Peyer's patch (tissue), 4 donors: Measurements from ENCODE around the gene CELSR1. TPM values are rescaled to one million over a fixed set of nuclear protein-coding genes. Genes with fewer than 3 reads are reported as not detected.

Experiments used
- DNase-seq, 3 donors: peaks; one replicate each; pipeline ENCODE4 v3.0.0-alpha.2; 2017 to 2019
- H3K27ac ChIP-seq, 4 donors: fragments of 200-600 bp; sonication (generic); one replicate each; pipeline ENCODE4 v1.5.1; 2016 to 2019
- H3K27me3 ChIP-seq, 2 donors: fragments of 200-600 bp; sonication (generic); one replicate each; pipeline ENCODE4 v1.5.1; 2019
- H3K36me3 ChIP-seq, 3 donors: fragments of 200-600 bp; sonication (generic); one replicate each; pipeline ENCODE4 v1.5.1; 2016 to 2019
- H3K4me1 ChIP-seq, 4 donors: fragments of 200-600 bp; sonication (generic); one replicate each; pipeline ENCODE4 v1.5.1; 2016 to 2019
- H3K4me3 ChIP-seq, 4 donors: fragments of 200-600 bp; sonication (generic); 1 replicate in 3 of 4; 2 replicates in 1 of 4; pipeline ENCODE4 v1.5.1; 2016 to 2019; ENCODE audit warnings: mild to moderate bottlenecking in 1 of 4
- H3K9me3 ChIP-seq, 4 donors: fragments of 200-600 bp; sonication (generic); one replicate each; pipeline ENCODE4 v1.5.1; 2016 to 2019; ENCODE audit warnings: mild to moderate bottlenecking in 1 of 4
- POLR2A ChIP-seq, 2 donors: fragments of 450-650 bp; IDR thresholded peaks; one replicate each; pipeline ENCODE4 v1.5.1; 2017; ENCODE audit warnings: antibody characterized with exemption in 2 of 2, mild to moderate bottlenecking in 2 of 2, moderate library complexity in 2 of 2
- total RNA-seq, 4 donors: library from RNA; depleted of rRNA; stranded (reverse); fragments of >200 nt; gene quantifications; one replicate each; pipeline ENCODE4 v1.1.0, GENCODE V29; 2016
- TF ChIP-seq, protein P1 (sequence below), 6 experiments: fragments of 450-650 bp in 4 of 6; fragments of 200-600 bp in 2 of 6; sonication (generic) in 1 of 6; IDR thresholded peaks; one replicate each; pipeline ENCODE4 v1.5.1; 2017 to 2019; ENCODE audit warnings: antibody characterized with exemption in 6 of 6, mild to moderate bottlenecking in 3 of 6, moderate library complexity in 1 of 6

CELSR1 gene
- total RNA-seq, 4 donors from 2014 or later, result 1.1 to 22.3 (median 1.5) TPM

DNA sequence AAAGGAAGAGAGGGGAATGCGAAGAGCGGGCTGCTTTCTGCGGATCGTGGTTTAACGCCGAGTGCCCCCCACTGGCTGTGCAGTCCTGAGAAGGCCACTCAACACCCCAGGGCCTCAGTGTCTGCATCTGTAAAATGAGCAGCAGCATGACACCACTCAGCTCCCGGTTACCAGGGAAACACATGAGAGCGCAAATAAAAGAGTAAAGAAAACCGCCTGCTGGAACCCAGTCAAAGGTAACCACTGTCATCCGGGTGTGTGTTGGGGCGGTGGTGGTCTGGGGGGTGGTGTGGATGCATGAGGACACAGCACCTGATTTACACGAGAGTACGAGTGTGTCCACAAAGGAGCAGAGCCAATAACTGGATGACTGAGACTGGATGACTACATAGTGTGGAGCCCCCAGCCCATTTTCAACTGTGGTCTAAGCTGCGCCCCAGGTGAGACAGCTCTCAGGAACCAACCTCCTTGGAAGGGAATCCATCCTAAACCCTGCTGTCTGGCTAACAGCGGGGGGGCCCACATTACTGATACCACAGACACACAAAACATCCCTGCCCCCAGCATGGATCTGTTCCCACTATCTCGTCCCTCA lies 5.7 kb downstream of the CELSR1 start:
- Histone ChIP-seq H3K27ac (no peak overlapping the region), H3K9me3 (no peaks in the 10 kb centered on the region), H3K4me3 (no peak overlapping the region), H3K36me3 (no peaks in the 10 kb centered on the region), H3K4me1 (no peaks in the 10 kb centered on the region), H3K27me3 (no peaks in the 10 kb centered on the region)
- no peak for TF ChIP-seq POLR2A (IDR thresholded peaks at IDR 0.05)
- TF ChIP-seq, protein P1, sequence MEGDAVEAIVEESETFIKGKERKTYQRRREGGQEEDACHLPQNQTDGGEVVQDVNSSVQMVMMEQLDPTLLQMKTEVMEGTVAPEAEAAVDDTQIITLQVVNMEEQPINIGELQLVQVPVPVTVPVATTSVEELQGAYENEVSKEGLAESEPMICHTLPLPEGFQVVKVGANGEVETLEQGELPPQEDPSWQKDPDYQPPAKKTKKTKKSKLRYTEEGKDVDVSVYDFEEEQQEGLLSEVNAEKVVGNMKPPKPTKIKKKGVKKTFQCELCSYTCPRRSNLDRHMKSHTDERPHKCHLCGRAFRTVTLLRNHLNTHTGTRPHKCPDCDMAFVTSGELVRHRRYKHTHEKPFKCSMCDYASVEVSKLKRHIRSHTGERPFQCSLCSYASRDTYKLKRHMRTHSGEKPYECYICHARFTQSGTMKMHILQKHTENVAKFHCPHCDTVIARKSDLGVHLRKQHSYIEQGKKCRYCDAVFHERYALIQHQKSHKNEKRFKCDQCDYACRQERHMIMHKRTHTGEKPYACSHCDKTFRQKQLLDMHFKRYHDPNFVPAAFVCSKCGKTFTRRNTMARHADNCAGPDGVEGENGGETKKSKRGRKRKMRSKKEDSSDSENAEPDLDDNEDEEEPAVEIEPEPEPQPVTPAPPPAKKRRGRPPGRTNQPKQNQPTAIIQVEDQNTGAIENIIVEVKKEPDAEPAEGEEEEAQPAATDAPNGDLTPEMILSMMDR (IDR thresholded peaks at IDR 0.05), result no peak
- DNase-seq, result no peak

DNA sequence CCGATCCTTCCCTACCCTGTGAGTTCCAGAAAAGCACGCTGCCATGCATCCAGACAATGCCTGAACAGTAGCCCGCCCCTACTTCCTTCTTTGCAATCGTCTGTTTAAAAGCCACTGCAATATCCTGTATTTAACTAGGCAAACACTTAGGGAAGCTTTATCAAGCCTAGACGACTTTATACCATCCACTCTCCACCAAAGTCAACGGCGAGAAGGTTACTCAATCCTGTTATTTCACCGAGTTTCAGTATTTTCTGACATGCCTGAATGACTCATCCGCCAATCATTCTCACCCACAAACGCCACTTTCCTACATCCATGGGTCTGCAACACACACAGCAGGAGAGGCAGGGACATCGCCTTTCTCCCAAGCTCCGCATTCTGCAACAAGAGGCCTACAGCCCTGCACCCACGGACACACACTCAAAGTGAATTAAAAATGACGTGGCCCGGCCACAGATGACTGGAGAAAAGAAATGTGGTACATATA lies 9.3 kb downstream of the CELSR1 start:
- Histone ChIP-seq H3K4me3 (no peak overlapping the region), H3K36me3 (no peaks in the 10 kb centered on the region), H3K9me3 (no peaks in the 10 kb centered on the region), H3K27ac (no peak overlapping the region), H3K27me3 (no peaks in the 10 kb centered on the region), H3K4me1 (no peaks in the 10 kb centered on the region)
- no peak for DNase-seq
- TF ChIP-seq, protein P1 (IDR thresholded peaks at IDR 0.05), result no peak
- TF ChIP-seq POLR2A (IDR thresholded peaks at IDR 0.05), result no peak

- Histone ChIP-seq H3K27me3 (no peaks in the 10 kb centered on the region), H3K9me3 (no peaks in the 10 kb centered on the region), H3K4me3 (no peak overlapping the region), H3K27ac (no peak overlapping the region), H3K4me1 (no peaks in the 10 kb centered on the region), H3K36me3 (no peaks in the 10 kb centered on the region)
- DNase-seq, result no peak
- TF ChIP-seq, protein P1 (IDR thresholded peaks at IDR 0.05), result no peak
Measured at GRCh38 chr22:46526244-46526839, 11.1 kb downstream of the CELSR1 start.

DNA sequence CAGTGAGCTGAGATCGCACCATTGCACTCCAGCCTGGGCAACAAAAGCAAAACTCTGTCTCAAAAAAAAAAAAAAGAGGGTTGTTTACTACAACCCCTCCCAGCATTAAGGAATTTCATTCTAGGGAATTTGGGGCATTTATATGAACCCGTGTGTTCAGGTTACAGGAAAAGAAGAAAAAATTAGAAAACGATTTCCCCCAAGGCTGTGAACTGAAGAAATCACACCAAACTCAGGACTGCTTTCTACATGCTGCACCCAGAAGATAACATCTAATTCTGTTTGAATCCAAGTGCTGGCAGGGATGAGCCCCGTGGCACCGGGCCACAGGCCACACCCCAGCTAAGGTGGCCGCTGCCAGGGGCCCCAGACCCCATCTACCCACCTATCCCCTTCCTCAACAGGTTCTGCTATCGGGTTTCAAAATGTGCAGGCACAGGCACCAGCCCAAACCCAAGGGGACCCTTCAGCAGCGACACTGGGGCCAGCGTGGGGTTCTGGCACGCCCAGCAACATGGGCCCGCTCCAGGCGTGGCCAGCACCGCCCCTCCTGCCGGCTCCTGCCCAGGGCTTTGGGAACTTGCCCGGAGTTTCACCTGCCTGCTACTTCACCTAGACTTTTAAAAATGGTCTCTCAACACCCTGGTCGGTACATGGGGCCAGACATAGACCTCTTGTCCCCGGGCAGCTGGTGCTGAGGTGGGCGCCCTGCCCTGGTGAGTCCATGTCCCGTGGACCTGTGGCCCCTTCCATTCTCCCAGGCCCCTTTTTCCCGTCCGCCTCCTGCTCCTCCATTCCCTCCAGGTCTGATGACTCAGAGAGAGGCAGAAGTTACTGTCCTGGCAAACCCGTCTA lies 11.8 kb downstream of the CELSR1 start:
- no peak overlapping the region for H3K4me3 ChIP-seq
- no peak for DNase-seq

DNA sequence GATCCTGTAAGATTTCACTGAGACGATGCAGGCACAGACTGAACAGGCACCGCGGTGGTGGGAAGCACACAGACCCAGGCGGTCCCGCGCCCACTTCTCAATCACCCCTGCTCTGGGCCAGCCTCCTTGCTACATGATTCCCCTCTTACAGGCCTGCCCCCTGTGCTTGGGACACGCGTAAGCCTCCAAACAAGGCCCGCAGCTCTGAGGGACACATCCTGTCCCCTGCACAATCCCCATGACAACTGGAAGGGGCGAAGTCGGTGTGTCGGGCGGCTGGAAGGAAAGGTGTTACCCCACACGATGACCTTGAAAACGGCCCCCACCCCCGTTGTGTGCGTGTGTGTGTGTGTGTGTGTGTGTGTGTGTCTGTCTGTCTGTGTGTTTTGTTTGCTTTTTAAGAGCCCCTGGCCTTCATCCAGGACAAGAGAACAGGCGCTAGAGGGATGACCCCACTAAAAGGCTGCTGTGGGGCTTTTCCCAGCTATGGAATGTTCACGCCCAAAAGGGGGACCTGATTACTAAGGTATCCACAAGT lies 13.1 kb downstream of the CELSR1 start:
- TF ChIP-seq, protein P1 (IDR thresholded peaks at IDR 0.05), result no peak
- TF ChIP-seq POLR2A (IDR thresholded peaks at IDR 0.05), result no peak
- Histone ChIP-seq H3K9me3 (no peaks in the 10 kb centered on the region), H3K27me3 (no peaks in the 10 kb centered on the region), H3K27ac (no peak overlapping the region), H3K4me1 (no peaks in the 10 kb centered on the region), H3K4me3 (no peak overlapping the region), H3K36me3 (no peaks in the 10 kb centered on the region)
- DNase-seq, result no peak

More for the DNA sequence above, 11.8 kb downstream of the CELSR1 start:
- no peaks in the 10 kb centered on the region for H3K4me1 ChIP-seq
- H3K36me3 ChIP-seq, result no peaks in the 10 kb centered on the region
- no peaks in the 10 kb centered on the region for H3K9me3 ChIP-seq
- no peak overlapping the region for H3K27ac ChIP-seq
- H3K27me3 ChIP-seq, result no peaks in the 10 kb centered on the region
- no peak for TF ChIP-seq POLR2A (IDR thresholded peaks at IDR 0.05)
- TF ChIP-seq, protein P1 (IDR thresholded peaks at IDR 0.05), result no peak
